Measurements from ENCODE around the gene NCKAP5L.
"Not testable (repeated sequence)": the region's sequence is repeated elsewhere in the genome, so short reads cannot be mapped to it uniquely, and the experiment has no call there.

The NCKAP5L gene

DNA sequence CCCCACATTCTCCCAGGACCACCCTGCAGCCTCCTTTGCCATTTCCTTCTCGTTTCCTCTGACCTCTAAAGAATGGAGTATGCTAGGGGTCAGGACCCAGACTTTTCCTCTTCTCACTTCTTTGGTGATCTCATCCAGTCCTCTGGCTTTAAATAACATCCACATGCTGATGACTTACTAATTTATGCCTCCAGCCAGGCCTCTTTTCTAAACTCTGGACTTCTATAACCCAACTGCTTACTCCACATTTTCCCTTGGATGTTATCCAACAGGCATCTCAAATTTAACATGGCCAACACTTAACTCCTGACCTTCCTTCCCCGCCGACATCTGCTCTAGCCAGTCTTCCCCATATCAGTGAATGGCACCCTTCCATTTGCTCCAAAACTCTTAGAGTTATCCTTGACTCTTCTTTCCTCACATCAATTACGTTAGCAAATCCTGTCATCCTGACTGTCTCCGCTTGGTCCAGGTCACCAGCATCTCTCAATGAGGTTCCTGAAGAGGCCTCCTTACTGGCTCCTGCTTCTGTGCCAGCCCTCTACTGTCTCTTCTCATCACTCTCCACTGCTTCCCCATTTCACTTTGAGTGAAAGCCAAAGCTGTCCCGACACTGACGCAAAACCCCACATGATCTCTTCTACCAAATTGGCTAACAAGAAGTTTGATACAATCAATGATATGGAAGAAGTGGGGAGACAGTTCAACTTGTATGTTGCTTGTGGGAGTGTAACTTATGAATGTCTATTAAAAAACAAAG, 44.1 kb downstream of the NCKAP5L start:
- no peak for TF ChIP-seq BACH2 (CRISPR knock-in tag; IDR thresholded peaks at IDR 0.05; ENCODE audit: borderline replicate concordance)
- TF ChIP-seq TCF4 (CRISPR knock-in tag; IDR thresholded peaks at IDR 0.05; ENCODE audit: borderline replicate concordance), result no peak
- TF ChIP-seq ESRRG (CRISPR knock-in tag; IDR thresholded peaks at IDR 0.05), result no peak
- no peak for TF ChIP-seq TOX (CRISPR knock-in tag; IDR thresholded peaks at IDR 0.05; ENCODE audit: borderline replicate concordance)
- TF ChIP-seq, protein P1, sequence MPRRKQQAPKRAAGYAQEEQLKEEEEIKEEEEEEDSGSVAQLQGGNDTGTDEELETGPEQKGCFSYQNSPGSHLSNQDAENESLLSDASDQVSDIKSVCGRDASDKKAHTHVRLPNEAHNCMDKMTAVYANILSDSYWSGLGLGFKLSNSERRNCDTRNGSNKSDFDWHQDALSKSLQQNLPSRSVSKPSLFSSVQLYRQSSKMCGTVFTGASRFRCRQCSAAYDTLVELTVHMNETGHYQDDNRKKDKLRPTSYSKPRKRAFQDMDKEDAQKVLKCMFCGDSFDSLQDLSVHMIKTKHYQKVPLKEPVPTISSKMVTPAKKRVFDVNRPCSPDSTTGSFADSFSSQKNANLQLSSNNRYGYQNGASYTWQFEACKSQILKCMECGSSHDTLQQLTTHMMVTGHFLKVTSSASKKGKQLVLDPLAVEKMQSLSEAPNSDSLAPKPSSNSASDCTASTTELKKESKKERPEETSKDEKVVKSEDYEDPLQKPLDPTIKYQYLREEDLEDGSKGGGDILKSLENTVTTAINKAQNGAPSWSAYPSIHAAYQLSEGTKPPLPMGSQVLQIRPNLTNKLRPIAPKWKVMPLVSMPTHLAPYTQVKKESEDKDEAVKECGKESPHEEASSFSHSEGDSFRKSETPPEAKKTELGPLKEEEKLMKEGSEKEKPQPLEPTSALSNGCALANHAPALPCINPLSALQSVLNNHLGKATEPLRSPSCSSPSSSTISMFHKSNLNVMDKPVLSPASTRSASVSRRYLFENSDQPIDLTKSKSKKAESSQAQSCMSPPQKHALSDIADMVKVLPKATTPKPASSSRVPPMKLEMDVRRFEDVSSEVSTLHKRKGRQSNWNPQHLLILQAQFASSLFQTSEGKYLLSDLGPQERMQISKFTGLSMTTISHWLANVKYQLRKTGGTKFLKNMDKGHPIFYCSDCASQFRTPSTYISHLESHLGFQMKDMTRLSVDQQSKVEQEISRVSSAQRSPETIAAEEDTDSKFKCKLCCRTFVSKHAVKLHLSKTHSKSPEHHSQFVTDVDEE (CRISPR knock-in tag; IDR thresholded peaks at IDR 0.05), result no peak
- TF ChIP-seq ZNF8 (CRISPR knock-in tag; IDR thresholded peaks at IDR 0.05), result no peak
- no peak for TF ChIP-seq SNAI2 (CRISPR knock-in tag; IDR thresholded peaks at IDR 0.05)
- TF ChIP-seq ZFP3 (CRISPR knock-in tag; IDR thresholded peaks at IDR 0.05), result no peak
- no peak for TF ChIP-seq ZNF70 (CRISPR knock-in tag; IDR thresholded peaks at IDR 0.05)
- TF ChIP-seq, protein P2, sequence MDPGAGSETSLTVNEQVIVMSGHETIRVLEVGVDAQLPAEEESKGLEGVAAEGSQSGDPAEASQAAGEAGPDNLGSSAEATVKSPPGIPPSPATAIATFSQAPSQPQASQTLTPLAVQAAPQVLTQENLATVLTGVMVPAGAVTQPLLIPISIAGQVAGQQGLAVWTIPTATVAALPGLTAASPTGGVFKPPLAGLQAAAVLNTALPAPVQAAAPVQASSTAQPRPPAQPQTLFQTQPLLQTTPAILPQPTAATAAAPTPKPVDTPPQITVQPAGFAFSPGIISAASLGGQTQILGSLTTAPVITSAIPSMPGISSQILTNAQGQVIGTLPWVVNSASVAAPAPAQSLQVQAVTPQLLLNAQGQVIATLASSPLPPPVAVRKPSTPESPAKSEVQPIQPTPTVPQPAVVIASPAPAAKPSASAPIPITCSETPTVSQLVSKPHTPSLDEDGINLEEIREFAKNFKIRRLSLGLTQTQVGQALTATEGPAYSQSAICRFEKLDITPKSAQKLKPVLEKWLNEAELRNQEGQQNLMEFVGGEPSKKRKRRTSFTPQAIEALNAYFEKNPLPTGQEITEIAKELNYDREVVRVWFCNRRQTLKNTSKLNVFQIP (CRISPR knock-in tag; IDR thresholded peaks at IDR 0.05; ENCODE audit: borderline replicate concordance, low read depth), result no peak
- no peak for TF ChIP-seq ZC3H10 (CRISPR knock-in tag; IDR thresholded peaks at IDR 0.05)
- no peak for TF ChIP-seq CSDC2 (CRISPR knock-in tag; IDR thresholded peaks at IDR 0.05)
- no peak for TF ChIP-seq ISL1 (CRISPR knock-in tag; IDR thresholded peaks at IDR 0.05)
- no peak for TF ChIP-seq RARB (CRISPR knock-in tag; IDR thresholded peaks at IDR 0.05)
- no peak for TF ChIP-seq ARNTL (CRISPR knock-in tag; IDR thresholded peaks at IDR 0.05; ENCODE audit: borderline replicate concordance, low read depth)
- TF ChIP-seq CREB5 (CRISPR knock-in tag; IDR thresholded peaks at IDR 0.05; ENCODE audit: low read depth), result no peak
- ATAC-seq, result peak; percentile 55

DNA sequence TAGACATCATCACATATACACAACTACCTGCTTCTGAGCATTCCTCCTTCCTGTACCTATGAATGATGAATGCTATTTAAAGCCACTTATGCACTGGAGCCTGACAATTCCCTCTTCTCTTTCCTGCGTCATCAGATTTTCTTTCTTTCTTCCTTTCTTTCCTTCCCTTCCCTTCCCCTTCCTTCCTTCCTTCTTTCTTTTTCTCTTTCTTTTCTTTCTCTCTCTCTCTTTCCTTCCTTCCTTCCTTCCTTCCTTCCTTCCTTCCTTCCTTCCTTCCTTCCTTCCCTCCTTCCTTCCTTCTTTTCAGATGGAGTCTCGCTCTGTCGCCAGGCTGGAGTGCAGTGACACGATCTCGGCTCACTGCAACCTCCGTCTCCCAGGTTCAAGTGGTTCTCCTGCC, 47.3 kb downstream of the NCKAP5L start:
- ATAC-seq, result not testable (repeated sequence)

GRCh38 chr12:49779581-49779980, 48.6 kb downstream of the NCKAP5L start:
- ATAC-seq, result no peak
- no peak for TF ChIP-seq ZNF8 (CRISPR knock-in tag; IDR thresholded peaks at IDR 0.05)
- no peak for TF ChIP-seq PATZ1 (CRISPR knock-in tag; IDR thresholded peaks at IDR 0.05; ENCODE audit: borderline replicate concordance)
- no peak for TF ChIP-seq ZC3H10 (CRISPR knock-in tag; IDR thresholded peaks at IDR 0.05)
- TF ChIP-seq ESRRG (CRISPR knock-in tag; IDR thresholded peaks at IDR 0.05), result no peak
- TF ChIP-seq, protein P3, sequence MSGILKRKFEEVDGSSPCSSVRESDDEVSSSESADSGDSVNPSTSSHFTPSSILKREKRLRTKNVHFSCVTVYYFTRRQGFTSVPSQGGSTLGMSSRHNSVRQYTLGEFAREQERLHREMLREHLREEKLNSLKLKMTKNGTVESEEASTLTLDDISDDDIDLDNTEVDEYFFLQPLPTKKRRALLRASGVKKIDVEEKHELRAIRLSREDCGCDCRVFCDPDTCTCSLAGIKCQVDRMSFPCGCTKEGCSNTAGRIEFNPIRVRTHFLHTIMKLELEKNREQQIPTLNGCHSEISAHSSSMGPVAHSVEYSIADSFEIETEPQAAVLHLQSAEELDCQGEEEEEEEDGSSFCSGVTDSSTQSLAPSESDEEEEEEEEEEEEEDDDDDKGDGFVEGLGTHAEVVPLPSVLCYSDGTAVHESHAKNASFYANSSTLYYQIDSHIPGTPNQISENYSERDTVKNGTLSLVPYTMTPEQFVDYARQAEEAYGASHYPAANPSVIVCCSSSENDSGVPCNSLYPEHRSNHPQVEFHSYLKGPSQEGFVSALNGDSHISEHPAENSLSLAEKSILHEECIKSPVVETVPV (CRISPR knock-in tag; IDR thresholded peaks at IDR 0.05), result no peak
- no peak for TF ChIP-seq ARNTL (CRISPR knock-in tag; IDR thresholded peaks at IDR 0.05; ENCODE audit: borderline replicate concordance, low read depth)
- TF ChIP-seq ZNF565 (CRISPR knock-in tag; conservative IDR thresholded peaks at IDR 0.05; ENCODE audit: low read depth), result no peak
- no peak for TF ChIP-seq ZFP3 (CRISPR knock-in tag; IDR thresholded peaks at IDR 0.05)
- no peak for TF ChIP-seq TCF4 (CRISPR knock-in tag; IDR thresholded peaks at IDR 0.05; ENCODE audit: borderline replicate concordance)
- no peak for TF ChIP-seq ISL1 (CRISPR knock-in tag; IDR thresholded peaks at IDR 0.05)
- TF ChIP-seq, protein P1 (CRISPR knock-in tag; IDR thresholded peaks at IDR 0.05), result no peak
- no peak for TF ChIP-seq PPARA (CRISPR knock-in tag; IDR thresholded peaks at IDR 0.05; ENCODE audit: borderline replicate concordance)
- TF ChIP-seq RARB (CRISPR knock-in tag; IDR thresholded peaks at IDR 0.05), result no peak
